ENCODE measurements around the gene HDAC6. TPM values are rescaled to one million over a fixed set of nuclear protein-coding genes. Genes with fewer than 3 reads are reported as not detected.
A peak's percentile ranks its signal among the peaks of the same experiment; 100 is the strongest.

HDAC6 gene
- polyA plus RNA-seq (20.3 to 21.9 TPM (median 21.9 TPM) in 3 replicates), polyA minus RNA-seq (24.0 to 73.3 TPM (median 31.2 TPM) in 3 replicates)
- polyA plus RNA-seq (2011; ENCODE audit: low read depth), result 22.5 TPM
- polyA plus RNA-seq (2011; cell fraction: cytosol; rRNA removed), result 9.2 and 9.9 TPM in 2 replicates
- polyA plus RNA-seq (2011; cell fraction: nucleus; rRNA removed), result 78.6 and 91.5 TPM in 2 replicates
- 18.5 and 20.0 TPM in 2 replicates for polyA plus RNA-seq (2012; ENCODE audit: low replicate concordance)
- 15.7 TPM for polyA minus RNA-seq (2011; cell fraction: cytosol; rRNA and poly(A)+ RNA removed)
- polyA minus RNA-seq (2011; cell fraction: nucleus; rRNA and poly(A)+ RNA removed), result 17.9 and 22.2 TPM in 2 replicates

DNA sequence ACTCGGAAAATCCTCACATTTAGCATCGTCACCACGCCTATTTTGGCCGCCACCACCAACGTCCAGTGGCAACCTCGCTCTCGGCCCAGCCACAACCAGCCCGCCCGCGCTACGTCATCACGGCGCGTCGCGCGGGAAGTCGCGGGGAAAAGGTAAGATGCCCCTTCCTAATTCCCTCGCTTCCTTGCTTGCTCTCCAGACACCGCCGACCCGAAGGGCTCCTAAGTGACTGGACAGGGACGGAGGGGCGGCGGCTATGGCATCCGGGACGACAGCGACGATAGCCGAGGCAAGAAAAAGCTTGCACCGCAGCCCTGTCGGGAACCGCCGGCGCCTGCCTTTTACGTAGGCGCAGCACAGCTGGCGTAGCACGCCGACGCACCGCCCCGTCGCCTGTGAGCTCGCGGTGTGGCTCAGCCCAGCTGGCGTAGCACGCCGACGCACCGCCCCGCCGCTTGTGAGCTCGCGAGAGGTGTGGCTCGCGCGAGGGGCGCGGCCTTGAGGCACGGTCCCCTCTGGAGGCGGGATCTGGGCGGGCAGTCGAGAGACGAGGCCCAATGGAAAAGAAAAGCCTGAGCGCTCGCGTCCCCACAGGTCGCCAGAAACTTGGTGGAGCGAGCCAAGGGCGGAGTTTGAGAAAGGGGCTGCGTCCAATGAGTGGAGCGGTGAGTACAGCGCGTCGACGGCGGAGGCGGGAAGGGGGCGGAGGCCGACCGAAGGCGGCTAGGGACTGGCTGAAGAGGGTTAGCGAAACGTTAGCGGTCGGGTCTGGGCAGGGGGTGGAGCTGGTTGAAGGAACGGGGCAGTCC is at the start of gene HDAC6:
Gene HDAC6 (plus strand): TSS at position 788 of the 809 bp plus-strand sequence. CDS start 626 bp downstream, outside the sequence.
- peaks cover 0 to 1% of the 10 kb centered on the region in 2 experiments for H3K36me3 ChIP-seq (ENCODE audit: control insufficient read depth in 2 of 2, extremely low read depth in 1 of 2, insufficient read depth in 2 of 2, low read length in 2 of 2)
- FAIRE-seq, result no peak
- no peaks in the 10 kb centered on the region for H3K27me3 ChIP-seq (ENCODE audit: control insufficient read depth, extremely low read depth, insufficient read depth, low read length)
- no peaks in the 10 kb centered on the region for H3K79me2 ChIP-seq (ENCODE audit: control insufficient read depth, insufficient read depth, low read length)
- peak within 1 kb of the TSS; percentile 94 for H3K9ac ChIP-seq (ENCODE audit: control insufficient read depth, extremely low read depth, insufficient read depth, low read length)
- peak within 1 kb of the TSS; percentile 91 for H2AFZ ChIP-seq (ENCODE audit: control insufficient read depth, low read length)
- TF ChIP-seq EZH2 (IDR thresholded peaks at IDR 0.05; ENCODE audit: low read length) (no peak), CTCF (optimal IDR thresholded peaks at IDR 0.05 in 1 of 3, IDR thresholded peaks at IDR 0.05 in 1 of 3, conservative IDR thresholded peaks at IDR 0.05 in 1 of 3; ENCODE audit: extremely low read depth in 1 of 3, insufficient read depth in 2 of 3, low read length in 3 of 3) (no peak)
- H3K9me3 ChIP-seq (ENCODE audit: control insufficient read depth, low read depth, low read length), result no peaks in the 10 kb centered on the region
- H3K4me1 ChIP-seq (ENCODE audit: control insufficient read depth, extremely low read depth, insufficient read depth, low read length), result peaks cover 4% of the 10 kb centered on the region
- H3K4me2 ChIP-seq (ENCODE audit: control insufficient read depth, extremely low read depth, insufficient read depth, low read depth, low read length), result peak within 1 kb of the TSS; percentile 77
- H3K27ac ChIP-seq (ENCODE audit: control insufficient read depth, insufficient read depth, low read length), result peak within 1 kb of the TSS; percentile 94
- dilution Hi-C loops (cut with MboI; ENCODE audit: extremely low pct_ligation_motif_present, low sequenced_read_pairs), result no loop called here
- DNase-seq (ENCODE audit: low read depth, low spot score), result peak; percentile 77
- no peaks in the 10 kb centered on the region for H4K20me1 ChIP-seq (ENCODE audit: control insufficient read depth, extremely low read depth, insufficient read depth, low read length)
- H3K9me1 ChIP-seq (ENCODE audit: control insufficient read depth, extremely low read depth, insufficient read depth, low read length), result no peaks in the 10 kb centered on the region
- H3K4me3 ChIP-seq (ENCODE audit: control insufficient read depth in 2 of 3, extremely low read depth in 1 of 3, insufficient read depth in 2 of 3, low read depth in 1 of 3, low read length in 3 of 3), result peak within 1 kb of the TSS; percentile 62 to 74 (median 71)

DNA sequence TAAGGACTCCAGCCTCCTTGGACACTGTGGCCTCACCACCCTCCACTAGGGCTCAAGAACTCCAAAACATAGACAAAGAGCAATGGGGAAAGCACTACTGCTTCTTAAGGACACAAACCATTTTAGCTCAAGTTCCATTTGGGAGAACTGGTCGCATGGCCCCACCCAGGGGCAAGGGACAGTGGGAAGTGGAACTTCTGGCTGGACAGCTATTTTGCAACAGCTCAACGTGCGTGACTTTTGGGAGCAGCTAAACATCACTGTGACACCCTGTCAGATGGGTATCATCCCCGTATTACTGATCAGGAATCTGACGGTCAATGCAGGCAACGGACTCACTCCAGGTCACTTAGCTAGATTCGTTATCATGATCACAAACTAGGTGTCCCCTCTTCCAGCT is 49.4 kb upstream of the HDAC6 start:
- dilution Hi-C loops (cut with MboI; ENCODE audit: extremely low pct_ligation_motif_present, low sequenced_read_pairs), result no loop called here
- H3K36me3 ChIP-seq (ENCODE audit: control insufficient read depth in 2 of 2, extremely low read depth in 1 of 2, insufficient read depth in 2 of 2, low read length in 2 of 2), result no peaks in the 10 kb centered on the region
- FAIRE-seq (no peak), DNase-seq (ENCODE audit: low read depth, low spot score) (no peak)
- TF ChIP-seq EZH2 (IDR thresholded peaks at IDR 0.05; ENCODE audit: low read length), result no peak
- H3K27me3 ChIP-seq (ENCODE audit: control insufficient read depth, extremely low read depth, insufficient read depth, low read length), result no peaks in the 10 kb centered on the region
- H3K27ac ChIP-seq (ENCODE audit: control insufficient read depth, insufficient read depth, low read length), result no peak overlapping the region
- no peaks in the 10 kb centered on the region for H3K79me2 ChIP-seq (ENCODE audit: control insufficient read depth, insufficient read depth, low read length)
- H3K4me2 ChIP-seq (ENCODE audit: control insufficient read depth, extremely low read depth, insufficient read depth, low read depth, low read length), result no peak overlapping the region
- H3K9me1 ChIP-seq (ENCODE audit: control insufficient read depth, extremely low read depth, insufficient read depth, low read length), result no peaks in the 10 kb centered on the region
- H3K4me1 ChIP-seq (ENCODE audit: control insufficient read depth, extremely low read depth, insufficient read depth, low read length), result no peaks in the 10 kb centered on the region
- no peak overlapping the region for H2AFZ ChIP-seq (ENCODE audit: control insufficient read depth, low read length)
- no peaks in the 10 kb centered on the region for H3K9me3 ChIP-seq (ENCODE audit: control insufficient read depth, low read depth, low read length)
- H3K4me3 ChIP-seq (ENCODE audit: control insufficient read depth in 2 of 3, extremely low read depth in 1 of 3, insufficient read depth in 2 of 3, low read depth in 1 of 3, low read length in 3 of 3), result no peak overlapping the region
- no peaks in the 10 kb centered on the region for H4K20me1 ChIP-seq (ENCODE audit: control insufficient read depth, extremely low read depth, insufficient read depth, low read length)
- no peak overlapping the region for H3K9ac ChIP-seq (ENCODE audit: control insufficient read depth, extremely low read depth, insufficient read depth, low read length)

Data from keratinocyte (primary cell).